Stimulated activated CD4-positive, alpha-beta T cell treated with anti-CD3 and anti-CD28 coated beads, Interleukin-15, amount 100 ng/mL, for 1 hour (primary cell): ENCODE data around the gene COX19.

Experiments
- DNase-seq, 2 donors: peaks; one replicate each; pipeline ENCODE4 v3.0.0-alpha.2; 2020; ENCODE audit warnings: low read depth in 1 of 2, low spot score in 1 of 2

The COX19 gene

GRCh38 chr7:974820-975681, at the start of gene COX19:
TSS of gene COX19 (minus strand) at chr7:975549. CDS start at chr7:975509, 40 bp downstream.
- DNase-seq: peak; percentile 85 to 89

- DNase-seq: no peak
These were observed 49.0 kb upstream of the COX19 start for GRCh38 chr7:1024331-1024841.

GRCh38 chr7:1022801-1023465, 47.6 kb upstream of the COX19 start:
- DNase-seq: no peak

- no peak for DNase-seq
These were observed 47.0 kb upstream of the COX19 start for GRCh38 chr7:1022356-1022755.

GRCh38 chr7:1021931-1022330, 46.6 kb upstream of the COX19 start:
- DNase-seq: no peak

- DNase-seq: no peak
These were observed 46.0 kb upstream of the COX19 start for GRCh38 chr7:1021366-1021765.

GRCh38 chr7:1020849-1021251, 45.5 kb upstream of the COX19 start:
- no peak for DNase-seq

GRCh38 chr7:1019789-1020610, 44.7 kb upstream of the COX19 start:
- no peak for DNase-seq

GRCh38 chr7:1019255-1019785, 44.0 kb upstream of the COX19 start:
- no peak for DNase-seq

GRCh38 chr7:1018334-1018695, 43.0 kb upstream of the COX19 start:
- no peak for DNase-seq

- no peak for DNase-seq
These were observed 42.4 kb upstream of the COX19 start for GRCh38 chr7:1017586-1018333.

- no peak for DNase-seq
These were observed 41.5 kb upstream of the COX19 start for GRCh38 chr7:1016577-1017531.

- DNase-seq: no peak
These were observed 40.1 kb upstream of the COX19 start for GRCh38 chr7:1015196-1016121.

GRCh38 chr7:1014681-1015080, 39.3 kb upstream of the COX19 start:
- DNase-seq: no peak

GRCh38 chr7:1013581-1013980, 38.2 kb upstream of the COX19 start:
- DNase-seq: no peak

GRCh38 chr7:1012716-1013095, 37.4 kb upstream of the COX19 start:
- no peak for DNase-seq

GRCh38 chr7:1012004-1012715, 36.8 kb upstream of the COX19 start:
- DNase-seq: no peak
